Stimulated activated CD8-positive, alpha-beta memory T cell treated with anti-CD3 and anti-CD28 coated beads, Interleukin-7, amount 100 ng/mL, for 1 hour (primary cell): ENCODE measurements around the gene CCNJ.

Experiments used
- DNase-seq, 2 donors: peaks; one replicate each; pipeline ENCODE4 v3.0.0-alpha.2; 2020; ENCODE audit warnings: low read depth in 2 of 2

The CCNJ gene

GRCh38 chr10:96056787-96057186, 13.4 kb downstream of the CCNJ start:
- DNase-seq = no peak

- DNase-seq = no peak
Observed at GRCh38 chr10:96061232-96061631, 17.8 kb downstream of the CCNJ start.

- no peak for DNase-seq
Observed at GRCh38 chr10:96072674-96073073, 29.3 kb downstream of the CCNJ start.

- DNase-seq = no peak
Observed at GRCh38 chr10:96073722-96074121, 30.3 kb downstream of the CCNJ start.

- DNase-seq = no peak
Observed at GRCh38 chr10:96074776-96075175, 31.4 kb downstream of the CCNJ start.

GRCh38 chr10:96075977-96076376, 32.6 kb downstream of the CCNJ start:
- no peak for DNase-seq

GRCh38 chr10:96077156-96077555, 33.8 kb downstream of the CCNJ start:
- DNase-seq = no peak

- DNase-seq = no peak
Observed at GRCh38 chr10:96082153-96082552, 38.8 kb downstream of the CCNJ start.

- DNase-seq = no peak
Observed at GRCh38 chr10:96082748-96083147, 39.4 kb downstream of the CCNJ start.

GRCh38 chr10:96089116-96089515, 45.7 kb downstream of the CCNJ start:
- DNase-seq = no peak

GRCh38 chr10:96089670-96090462, 46.5 kb downstream of the CCNJ start:
- DNase-seq = peak; percentile 84 to 85

GRCh38 chr10:96090463-96090800, 47.0 kb downstream of the CCNJ start:
- no peak for DNase-seq

GRCh38 chr10:96092999-96093767, 49.8 kb downstream of the CCNJ start:
- DNase-seq = no peak

GRCh38 chr10:96093948-96094347, 50.6 kb downstream of the CCNJ start:
- DNase-seq = no peak

- no peak for DNase-seq
Observed at GRCh38 chr10:96096958-96097357, 53.6 kb downstream of the CCNJ start.

- no peak for DNase-seq
Observed at GRCh38 chr10:96097865-96098264, 54.5 kb downstream of the CCNJ start.

GRCh38 chr10:96107623-96108038, 64.2 kb downstream of the CCNJ start:
- no peak for DNase-seq
